Caco-2 (cell line): ENCODE data around the gene DRC1. TPM values are rescaled to one million over a fixed set of nuclear protein-coding genes. Genes with fewer than 3 reads are reported as not detected.

Source experiments
- BruUV-seq: library from RNA; stranded (reverse); fragments of 400-500 nt; replicated peaks from 2 replicates; lab custom pipeline; 2021; lab: Mats Ljungman, UMichigan
- CTCF ChIA-PET: fragments of 300-600 bp; sonication (Branson Sonifier 250); formaldehyde crosslinking; loops from one replicate; lab custom pipeline; 2022; ENCODE audit warnings: antibody characterized with exemption; lab: Charles Lee
- POLR2A ChIA-PET: fragments of 300-600 bp; sonication (Branson Sonifier 250); formaldehyde crosslinking; loops from one replicate; lab custom pipeline; 2022; ENCODE audit warnings: antibody characterized with exemption; lab: Charles Lee
- DNase-seq, 2 experiments: peaks; one replicate each; pipeline versions ENCODE4 v3.0.0 to v3.0.0-alpha.2; 2020 to 2022
- H3K27me3 ChIP-seq: replicated peaks from 2 replicates; pipeline ENCODE4 v1.6.0; 2011; ENCODE audit warnings: low read length; ENCODE audit not compliant: control insufficient read depth, insufficient read depth
- H3K36me3 ChIP-seq: 2 replicates; pipeline ENCODE4 v1.5.1; 2011; ENCODE audit warnings: low read length; ENCODE audit not compliant: control insufficient read depth, insufficient read depth
- H3K4me1 ChIP-seq: fragments of 250-450 bp; sonication (Bioruptor Pico); 2 replicates; pipeline ENCODE4 v1.5.1; 2020; ENCODE audit warnings: mild to moderate bottlenecking
- H3K4me3 ChIP-seq: 2 replicates; pipeline ENCODE4 v1.5.1; 2011; ENCODE audit warnings: low read depth, mild to moderate bottlenecking, control low read depth, low read length
- H3K9me3 ChIP-seq: fragments of 250-450 bp; sonication (Bioruptor Pico); 2 replicates; pipeline ENCODE4 v1.5.1; 2020; ENCODE audit warnings: mild to moderate bottlenecking, moderate library complexity
- H3K27ac Mint-ChIP-seq: one replicate; pipeline ENCODE4 v1.8.0; 2022; ENCODE audit warnings: mixed read lengths; ENCODE audit not compliant: unreplicated experiment
- H3K27me3 Mint-ChIP-seq: one replicate; pipeline ENCODE4 v1.8.0; 2022; ENCODE audit warnings: mixed read lengths; ENCODE audit not compliant: insufficient read depth, unreplicated experiment
- H3K36me3 Mint-ChIP-seq: one replicate; pipeline ENCODE4 v1.8.0; 2022; ENCODE audit warnings: mild to moderate bottlenecking, mixed read lengths; ENCODE audit not compliant: insufficient read depth, unreplicated experiment
- H3K4me1 Mint-ChIP-seq: one replicate; pipeline ENCODE4 v1.8.0; 2022; ENCODE audit warnings: low read depth, mixed read lengths; ENCODE audit not compliant: unreplicated experiment
- H3K4me3 Mint-ChIP-seq: one replicate; pipeline ENCODE4 v1.8.0; 2022; ENCODE audit warnings: mild to moderate bottlenecking, moderate library complexity, mixed read lengths; ENCODE audit not compliant: unreplicated experiment
- H3K9me3 Mint-ChIP-seq: one replicate; pipeline ENCODE4 v1.8.0; 2022; ENCODE audit warnings: mixed read lengths; ENCODE audit not compliant: unreplicated experiment
- CTCF ChIP-seq, 2 experiments: fragments of 200-600 bp in 1 of 2; IDR thresholded peaks; 1 replicate in 1 of 2; 2 replicates in 1 of 2; pipeline versions ENCODE4 v1.5.1 to v1.8.0; 2011 to 2022; ENCODE audit warnings: antibody characterized with exemption in 1 of 2, control low read depth in 1 of 2, inconsistent platforms in 1 of 2, low read depth in 1 of 2, low read length in 1 of 2, mild to moderate bottlenecking in 1 of 2, moderate library complexity in 1 of 2; ENCODE audit not compliant: insufficient read depth in 1 of 2, severe bottlenecking in 1 of 2, unreplicated experiment in 1 of 2
- intact Hi-C: fragments of 100-400 bp; cut with micrococcal nuclease; formaldehyde crosslinking; loops from one replicate; pipeline ENCODE4 v1.10.0; 2022; ENCODE audit not compliant: unreplicated experiment
- total RNA-seq: library from RNA; stranded (reverse); gene quantifications from 2 replicates; pipeline ENCODE4 v1.2.3, GENCODE V29; 2022

The DRC1 gene
- total RNA-seq, 1 experiment from 2014 or later: 1.1 TPM

GRCh38 chr2:26355038-26355995 is 46.4 kb upstream of the DRC1 start:
- no TSS peak for BruUV-seq
- DNase-seq: no peak
- H3K4me3 Mint-ChIP-seq: no peak overlapping the region
- no peaks in the 10 kb centered on the region; the same call in 1 of the 2 replicates for H3K4me1 ChIP-seq
- H3K36me3 ChIP-seq: no peaks in the 10 kb centered on the region; the same call in none of the 2 replicates
- CTCF ChIA-PET: no interaction called here
- POLR2A ChIA-PET: no interaction called here
- H3K27me3 Mint-ChIP-seq: no peaks in the 10 kb centered on the region
- intact Hi-C loops: no loop called here
- no peak overlapping the region for H3K27ac Mint-ChIP-seq
- no peaks in the 10 kb centered on the region for H3K27me3 ChIP-seq
- no peak overlapping the region for H3K4me3 ChIP-seq
- no peak for TF ChIP-seq CTCF (IDR thresholded peaks at IDR 0.05; ENCODE audit: insufficient read depth in 1 of 2, low read depth in 1 of 2, low read length in 1 of 2, severe bottlenecking in 1 of 2, unreplicated experiment in 1 of 2)
- H3K36me3 Mint-ChIP-seq: peaks cover 26% of the 10 kb centered on the region
- H3K9me3 Mint-ChIP-seq: no peaks in the 10 kb centered on the region
- peaks cover 40% of the 10 kb centered on the region for H3K4me1 Mint-ChIP-seq
- no peaks in the 10 kb centered on the region for H3K9me3 ChIP-seq

GRCh38 chr2:26356111-26356510 is 45.6 kb upstream of the DRC1 start:
- ChIA-PET POLR2A (no interaction called here), CTCF (no interaction called here)
- Histone ChIP-seq H3K4me1 (no peaks in the 10 kb centered on the region; the same call in 1 of the 2 replicates), H3K4me3 (no peak overlapping the region), H3K9me3 (no peaks in the 10 kb centered on the region), H3K36me3 (no peaks in the 10 kb centered on the region; the same call in none of the 2 replicates), H3K27me3 (no peaks in the 10 kb centered on the region)
- DNase-seq: no peak
- Mint-ChIP-seq H3K4me3 (no peak overlapping the region), H3K4me1 (peaks cover 40% of the 10 kb centered on the region), H3K27me3 (no peaks in the 10 kb centered on the region), H3K27ac (no peak overlapping the region), H3K36me3 (peaks cover 19% of the 10 kb centered on the region), H3K9me3 (no peaks in the 10 kb centered on the region)
- no peak for TF ChIP-seq CTCF (IDR thresholded peaks at IDR 0.05; ENCODE audit: insufficient read depth in 1 of 2, low read depth in 1 of 2, low read length in 1 of 2, severe bottlenecking in 1 of 2, unreplicated experiment in 1 of 2)
- BruUV-seq: no TSS peak
- intact Hi-C loops: no loop called here

GRCh38 chr2:26356771-26357170 is 44.9 kb upstream of the DRC1 start:
- Histone ChIP-seq H3K4me1 (no peaks in the 10 kb centered on the region; the same call in 1 of the 2 replicates), H3K36me3 (no peaks in the 10 kb centered on the region; the same call in 1 of the 2 replicates), H3K9me3 (no peaks in the 10 kb centered on the region), H3K27me3 (no peaks in the 10 kb centered on the region), H3K4me3 (no peak overlapping the region)
- no peaks in the 10 kb centered on the region for H3K9me3 Mint-ChIP-seq
- POLR2A ChIA-PET: no interaction called here
- CTCF ChIA-PET: no interaction called here
- TF ChIP-seq CTCF (IDR thresholded peaks at IDR 0.05; ENCODE audit: insufficient read depth in 1 of 2, low read depth in 1 of 2, low read length in 1 of 2, severe bottlenecking in 1 of 2, unreplicated experiment in 1 of 2): no peak
- DNase-seq: no peak
- no TSS peak for BruUV-seq
- peaks cover 40% of the 10 kb centered on the region for H3K4me1 Mint-ChIP-seq
- intact Hi-C loops: no loop called here
- H3K27me3 Mint-ChIP-seq: no peaks in the 10 kb centered on the region
- no peak overlapping the region for H3K4me3 Mint-ChIP-seq
- peaks cover 18% of the 10 kb centered on the region for H3K36me3 Mint-ChIP-seq
- H3K27ac Mint-ChIP-seq: no peak overlapping the region
